Measurements from ENCODE around the gene FRMD3. TPM values are rescaled to one million over a fixed set of nuclear protein-coding genes. Genes with fewer than 3 reads are reported as not detected.

FRMD3 gene
- total RNA-seq, 1 donor from 2014 or later = 1.9 TPM

- Histone ChIP-seq H3K4me1 (peaks cover 23% of the 10 kb centered on the region), H3K27me3 (no peaks in the 10 kb centered on the region), H3F3A (ENCODE audit: low read depth) (peaks cover 7% of the 10 kb centered on the region), H3K9ac (no peak overlapping the region), H3K4me2 (peak overlapping the region; percentile 32), H3K9me3 (ENCODE audit: low read depth) (no peaks in the 10 kb centered on the region), H3K36me3 (no peaks in the 10 kb centered on the region), H4K20me1 (ENCODE audit: low read depth) (no peaks in the 10 kb centered on the region), H3K4me3 (no peak overlapping the region), H3K27ac (no peak overlapping the region), H2AFZ (replicated peaks) (no peak overlapping the region), H3K79me2 (ENCODE audit: low read depth) (no peaks in the 10 kb centered on the region)
- Mint-ChIP-seq H3K27ac (no peak overlapping the region), H3K27me3 (ENCODE audit: insufficient read depth, low read depth) (no peaks in the 10 kb centered on the region), H3K4me3 (no peak overlapping the region), H3K4me1 (peaks cover 27% of the 10 kb centered on the region), H3K36me3 (peaks cover under 1% of the 10 kb centered on the region), H3K9me3 (peaks cover under 1% of the 10 kb centered on the region)
- peak; percentile 28 for DNase-seq (ENCODE audit: low spot score)
- TF ChIP-seq CTCF (IDR thresholded peaks at IDR 0.05) = no peak
- no peak for TF ChIP-seq EZH2phosphoT487 (IDR thresholded peaks at IDR 0.05)
- no peak for TF ChIP-seq EZH2 (IDR thresholded peaks at IDR 0.05)
These were observed 32.9 kb downstream of the FRMD3 start for GRCh38 chr9:83505282-83505681.

GRCh38 chr9:83503866-83504265 is 34.3 kb downstream of the FRMD3 start:
- peaks cover 11% of the 10 kb centered on the region for H3K4me1 ChIP-seq

GRCh38 chr9:83501565-83501964 is 36.6 kb downstream of the FRMD3 start:
- H3K27ac ChIP-seq = no peak overlapping the region
- H3K9me3 Mint-ChIP-seq = no peaks in the 10 kb centered on the region
- no peaks in the 10 kb centered on the region for H3K36me3 Mint-ChIP-seq
- TF ChIP-seq EZH2 (IDR thresholded peaks at IDR 0.05) (no peak), EZH2phosphoT487 (IDR thresholded peaks at IDR 0.05) (no peak), CTCF (IDR thresholded peaks at IDR 0.05) (no peak)
- H3K27me3 ChIP-seq = no peaks in the 10 kb centered on the region
- H4K20me1 ChIP-seq (ENCODE audit: low read depth) = no peaks in the 10 kb centered on the region
- H3K4me3 ChIP-seq = no peak overlapping the region
- no peaks in the 10 kb centered on the region for H3K79me2 ChIP-seq (ENCODE audit: low read depth)
- H3K9me3 ChIP-seq (ENCODE audit: low read depth) = no peaks in the 10 kb centered on the region
- DNase-seq (ENCODE audit: low spot score) = no peak
- H3K36me3 ChIP-seq = no peaks in the 10 kb centered on the region
- H3K4me3 Mint-ChIP-seq = no peak overlapping the region
- no peaks in the 10 kb centered on the region for H3K27me3 Mint-ChIP-seq (ENCODE audit: insufficient read depth, low read depth)
- no peak overlapping the region for H3K27ac Mint-ChIP-seq
- H3K4me1 Mint-ChIP-seq = peaks cover 19% of the 10 kb centered on the region
- no peak overlapping the region for H3K4me2 ChIP-seq
- no peak overlapping the region for H3K9ac ChIP-seq
- peaks cover 10% of the 10 kb centered on the region for H3K4me1 ChIP-seq
- no peak overlapping the region for H2AFZ ChIP-seq (replicated peaks)
- H3F3A ChIP-seq (ENCODE audit: low read depth) = no peaks in the 10 kb centered on the region

More at GRCh38 chr9:83503866-83504265, 34.3 kb downstream of the FRMD3 start:
- no peak overlapping the region for H3K4me3 ChIP-seq
- no peaks in the 10 kb centered on the region for H3K36me3 Mint-ChIP-seq
- H3F3A ChIP-seq (ENCODE audit: low read depth) = no peaks in the 10 kb centered on the region
- no peak overlapping the region for H3K27ac ChIP-seq
- H3K27ac Mint-ChIP-seq = no peak overlapping the region
- no peaks in the 10 kb centered on the region for H3K9me3 Mint-ChIP-seq
- no peaks in the 10 kb centered on the region for H4K20me1 ChIP-seq (ENCODE audit: low read depth)
- no peaks in the 10 kb centered on the region for H3K79me2 ChIP-seq (ENCODE audit: low read depth)
- H3K4me2 ChIP-seq = no peak overlapping the region
- H3K4me3 Mint-ChIP-seq = no peak overlapping the region
- no peaks in the 10 kb centered on the region for H3K9me3 ChIP-seq (ENCODE audit: low read depth)
- TF ChIP-seq CTCF (IDR thresholded peaks at IDR 0.05) (no peak), EZH2phosphoT487 (IDR thresholded peaks at IDR 0.05) (no peak), EZH2 (IDR thresholded peaks at IDR 0.05) (no peak)
- H3K9ac ChIP-seq = no peak overlapping the region
- H3K27me3 ChIP-seq = no peaks in the 10 kb centered on the region
- DNase-seq (ENCODE audit: low spot score) = no peak
- H3K4me1 Mint-ChIP-seq = peaks cover 19% of the 10 kb centered on the region
- no peaks in the 10 kb centered on the region for H3K27me3 Mint-ChIP-seq (ENCODE audit: insufficient read depth, low read depth)
- H3K36me3 ChIP-seq = no peaks in the 10 kb centered on the region
- H2AFZ ChIP-seq (replicated peaks) = no peak overlapping the region
